ENCODE results near the gene PDE6D. TPM values are rescaled to one million over a fixed set of nuclear protein-coding genes. Genes with fewer than 3 reads are reported as not detected.

The PDE6D gene
- polyA plus RNA-seq, 3 donors, result 28.4 to 54.6 (median 50.5) TPM

DNA sequence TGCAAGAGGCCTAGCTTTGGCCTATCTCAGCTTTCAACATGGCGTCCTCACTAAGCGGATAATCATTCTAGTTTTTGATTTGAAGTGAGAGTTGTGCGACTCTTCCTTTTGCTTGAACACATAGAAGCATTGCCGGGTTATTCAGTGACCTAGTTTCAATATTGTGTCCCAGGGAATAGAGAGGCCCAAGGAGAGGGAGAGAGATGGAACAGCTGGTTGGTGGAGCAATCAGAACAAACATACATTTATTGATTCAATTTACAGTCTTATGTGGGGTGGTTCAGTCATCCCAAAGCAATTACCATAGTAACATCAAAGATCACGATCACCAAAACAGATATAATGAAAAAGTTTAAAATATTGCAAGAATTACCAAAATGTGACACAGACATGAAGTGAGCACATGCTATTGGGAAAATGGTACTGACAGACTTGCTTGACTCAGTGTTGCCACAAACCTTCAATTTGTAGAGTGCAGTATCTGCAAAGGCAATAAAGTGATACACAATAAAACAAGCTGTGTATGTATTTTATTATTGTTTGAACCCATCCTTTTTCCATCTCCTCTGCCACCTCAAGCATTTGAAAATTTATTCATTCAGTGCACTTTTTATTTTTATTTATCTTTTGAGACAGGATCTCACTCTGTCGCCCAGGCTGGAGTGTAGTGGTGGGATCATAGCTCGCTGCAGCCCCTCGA is 35.4 kb upstream of the PDE6D start:
- H2AFZ ChIP-seq (ENCODE audit: insufficient read depth, low read depth, low read length, poor library complexity, severe bottlenecking), result no peak overlapping the region
- 89% methylated on average over 3 of the region's 8 CpGs for WGBS (ENCODE audit: insufficient coverage)
- no peak overlapping the region for H3K9ac ChIP-seq (ENCODE audit: insufficient read depth, low read length, poor library complexity, severe bottlenecking)
- Mint-ChIP-seq H3K4me3 (no peak overlapping the region), H3K27ac (peak overlapping the region in 1 of 7 donors; percentile 5), H3K4me1 (no peaks in the 10 kb centered on the region), H3K27me3 (ENCODE audit: low read depth in 3 of 3) (peaks cover 0 to 2% (median 0%) of the 10 kb centered on the region in 3 donors), H3K36me3 (peaks cover 19 to 23% of the 10 kb centered on the region in 2 donors), H3K9me3 (peaks cover 0 to 12% (median 6%) of the 10 kb centered on the region in 7 donors)
- H3K4me2 ChIP-seq (replicated peaks; ENCODE audit: extremely low read depth, low read length, poor library complexity, severe bottlenecking), result no peak overlapping the region
- H3K79me2 ChIP-seq (ENCODE audit: insufficient read depth, low read length), result no peaks in the 10 kb centered on the region
- no peaks in the 10 kb centered on the region for H4K20me1 ChIP-seq (ENCODE audit: insufficient read depth, low read length)
- no peak for DNase-seq
- no peaks in the 10 kb centered on the region for H3K27me3 ChIP-seq (ENCODE audit: control insufficient read depth in 2 of 2, insufficient read depth in 2 of 2, low read length in 2 of 2)
- H3K9me3 ChIP-seq (replicated peaks in 1 of 2; ENCODE audit: control insufficient read depth in 1 of 2, insufficient read depth in 1 of 2, low read length in 2 of 2), result no peaks in the 10 kb centered on the region
- TF ChIP-seq, protein P1, sequence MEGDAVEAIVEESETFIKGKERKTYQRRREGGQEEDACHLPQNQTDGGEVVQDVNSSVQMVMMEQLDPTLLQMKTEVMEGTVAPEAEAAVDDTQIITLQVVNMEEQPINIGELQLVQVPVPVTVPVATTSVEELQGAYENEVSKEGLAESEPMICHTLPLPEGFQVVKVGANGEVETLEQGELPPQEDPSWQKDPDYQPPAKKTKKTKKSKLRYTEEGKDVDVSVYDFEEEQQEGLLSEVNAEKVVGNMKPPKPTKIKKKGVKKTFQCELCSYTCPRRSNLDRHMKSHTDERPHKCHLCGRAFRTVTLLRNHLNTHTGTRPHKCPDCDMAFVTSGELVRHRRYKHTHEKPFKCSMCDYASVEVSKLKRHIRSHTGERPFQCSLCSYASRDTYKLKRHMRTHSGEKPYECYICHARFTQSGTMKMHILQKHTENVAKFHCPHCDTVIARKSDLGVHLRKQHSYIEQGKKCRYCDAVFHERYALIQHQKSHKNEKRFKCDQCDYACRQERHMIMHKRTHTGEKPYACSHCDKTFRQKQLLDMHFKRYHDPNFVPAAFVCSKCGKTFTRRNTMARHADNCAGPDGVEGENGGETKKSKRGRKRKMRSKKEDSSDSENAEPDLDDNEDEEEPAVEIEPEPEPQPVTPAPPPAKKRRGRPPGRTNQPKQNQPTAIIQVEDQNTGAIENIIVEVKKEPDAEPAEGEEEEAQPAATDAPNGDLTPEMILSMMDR (IDR thresholded peaks at IDR 0.05), result no peak
- H3K4me1 ChIP-seq (ENCODE audit: control insufficient read depth in 1 of 2, insufficient read depth in 2 of 2, low read length in 2 of 2), result no peaks in the 10 kb centered on the region
- H3K36me3 ChIP-seq (replicated peaks in 1 of 2; ENCODE audit: control insufficient read depth in 1 of 2, insufficient read depth in 2 of 2, low read length in 2 of 2), result peaks cover 0 to 13% of the 10 kb centered on the region in 2 donors
- intact Hi-C loops (cut with micrococcal nuclease), result no loop called here
- no peak overlapping the region for H3K27ac ChIP-seq (ENCODE audit: low read depth in 1 of 2, low read length in 2 of 2)
- H3K4me3 ChIP-seq (replicated peaks in 1 of 3; ENCODE audit: low read depth in 2 of 3, low read length in 3 of 3), result no peak overlapping the region

DNA sequence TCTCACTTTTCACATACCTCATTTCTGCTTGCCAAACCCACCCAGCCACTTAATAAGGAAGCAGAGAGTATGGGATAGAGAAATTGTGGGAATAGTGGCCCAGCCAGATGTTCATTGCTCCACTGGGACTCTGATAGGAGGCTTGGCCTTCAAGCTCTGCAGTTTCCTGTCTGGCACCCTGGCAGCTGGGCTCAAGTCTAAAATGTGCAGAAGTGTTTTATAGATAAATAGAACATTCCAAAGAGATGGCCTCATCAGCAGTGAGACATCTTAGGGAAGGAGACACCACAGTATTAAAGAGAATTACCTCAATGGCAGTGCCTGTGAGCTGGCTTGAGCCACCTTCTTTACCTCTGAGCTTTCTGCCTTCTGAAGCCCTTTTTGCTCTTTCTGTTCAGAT is 29.8 kb upstream of the PDE6D start:
- Mint-ChIP-seq H3K4me1 (no peaks in the 10 kb centered on the region), H3K27me3 (ENCODE audit: low read depth in 3 of 3) (no peaks in the 10 kb centered on the region), H3K36me3 (peaks cover 69 to 74% of the 10 kb centered on the region in 2 donors), H3K4me3 (no peak overlapping the region), H3K27ac (peak overlapping the region in 1 of 7 donors; percentile 72), H3K9me3 (peaks cover 0 to 12% (median 4%) of the 10 kb centered on the region in 7 donors)
- peaks cover 44 to 69% of the 10 kb centered on the region in 2 donors for H3K36me3 ChIP-seq (replicated peaks in 1 of 2; ENCODE audit: control insufficient read depth in 1 of 2, insufficient read depth in 2 of 2, low read length in 2 of 2)
- no peaks in the 10 kb centered on the region for H4K20me1 ChIP-seq (ENCODE audit: insufficient read depth, low read length)
- no peaks in the 10 kb centered on the region for H3K4me1 ChIP-seq (ENCODE audit: control insufficient read depth in 1 of 2, insufficient read depth in 2 of 2, low read length in 2 of 2)
- no peak for DNase-seq
- no peak overlapping the region for H3K9ac ChIP-seq (ENCODE audit: insufficient read depth, low read length, poor library complexity, severe bottlenecking)
- H3K27me3 ChIP-seq (ENCODE audit: control insufficient read depth in 2 of 2, insufficient read depth in 2 of 2, low read length in 2 of 2), result no peaks in the 10 kb centered on the region
- intact Hi-C loops (cut with micrococcal nuclease), result no loop called here
- TF ChIP-seq, protein P1 (IDR thresholded peaks at IDR 0.05), result no peak
- H3K4me3 ChIP-seq (replicated peaks in 1 of 3; ENCODE audit: low read depth in 2 of 3, low read length in 3 of 3), result no peak overlapping the region
- H3K9me3 ChIP-seq (replicated peaks in 1 of 2; ENCODE audit: control insufficient read depth in 1 of 2, insufficient read depth in 1 of 2, low read length in 2 of 2), result no peaks in the 10 kb centered on the region
- H3K27ac ChIP-seq (ENCODE audit: low read depth in 1 of 2, low read length in 2 of 2), result no peak overlapping the region
- H2AFZ ChIP-seq (ENCODE audit: insufficient read depth, low read depth, low read length, poor library complexity, severe bottlenecking), result no peak overlapping the region
- no peaks in the 10 kb centered on the region for H3K79me2 ChIP-seq (ENCODE audit: insufficient read depth, low read length)
- H3K4me2 ChIP-seq (replicated peaks; ENCODE audit: extremely low read depth, low read length, poor library complexity, severe bottlenecking), result no peak overlapping the region
